ENCODE results near the gene GPR87.

- TF ChIP-seq CTCF (IDR thresholded peaks at IDR 0.05) (no peak), POLR2A (IDR thresholded peaks at IDR 0.05) (no peak)
These were observed 774 bp downstream of the GPR87 start for GRCh38 chr3:151315846-151316245.

Measured in adrenal gland (tissue), 5 donors.